H1 (cell line): Measurements from ENCODE around the gene HAND1.

Experiments used
- SIRT6 ChIP-seq: IDR thresholded peaks from one replicate; pipeline ENCODE4 v1.7.1; 2012; ENCODE audit warnings: low read length, inconsistent platforms
- TF ChIP-seq, protein P1 (sequence below): fragments of 300-600 bp; sonication (generic); IDR thresholded peaks from 2 replicates; pipeline ENCODE4 v1.7.1; 2012; ENCODE audit warnings: low read length, moderate library complexity, mild to moderate bottlenecking, inconsistent platforms; ENCODE audit not compliant: insufficient replicate concordance

GRCh38 chr5:154466671-154467070, 11.4 kb downstream of the HAND1 start:
- no peak for TF ChIP-seq SIRT6
- TF ChIP-seq, protein P1, sequence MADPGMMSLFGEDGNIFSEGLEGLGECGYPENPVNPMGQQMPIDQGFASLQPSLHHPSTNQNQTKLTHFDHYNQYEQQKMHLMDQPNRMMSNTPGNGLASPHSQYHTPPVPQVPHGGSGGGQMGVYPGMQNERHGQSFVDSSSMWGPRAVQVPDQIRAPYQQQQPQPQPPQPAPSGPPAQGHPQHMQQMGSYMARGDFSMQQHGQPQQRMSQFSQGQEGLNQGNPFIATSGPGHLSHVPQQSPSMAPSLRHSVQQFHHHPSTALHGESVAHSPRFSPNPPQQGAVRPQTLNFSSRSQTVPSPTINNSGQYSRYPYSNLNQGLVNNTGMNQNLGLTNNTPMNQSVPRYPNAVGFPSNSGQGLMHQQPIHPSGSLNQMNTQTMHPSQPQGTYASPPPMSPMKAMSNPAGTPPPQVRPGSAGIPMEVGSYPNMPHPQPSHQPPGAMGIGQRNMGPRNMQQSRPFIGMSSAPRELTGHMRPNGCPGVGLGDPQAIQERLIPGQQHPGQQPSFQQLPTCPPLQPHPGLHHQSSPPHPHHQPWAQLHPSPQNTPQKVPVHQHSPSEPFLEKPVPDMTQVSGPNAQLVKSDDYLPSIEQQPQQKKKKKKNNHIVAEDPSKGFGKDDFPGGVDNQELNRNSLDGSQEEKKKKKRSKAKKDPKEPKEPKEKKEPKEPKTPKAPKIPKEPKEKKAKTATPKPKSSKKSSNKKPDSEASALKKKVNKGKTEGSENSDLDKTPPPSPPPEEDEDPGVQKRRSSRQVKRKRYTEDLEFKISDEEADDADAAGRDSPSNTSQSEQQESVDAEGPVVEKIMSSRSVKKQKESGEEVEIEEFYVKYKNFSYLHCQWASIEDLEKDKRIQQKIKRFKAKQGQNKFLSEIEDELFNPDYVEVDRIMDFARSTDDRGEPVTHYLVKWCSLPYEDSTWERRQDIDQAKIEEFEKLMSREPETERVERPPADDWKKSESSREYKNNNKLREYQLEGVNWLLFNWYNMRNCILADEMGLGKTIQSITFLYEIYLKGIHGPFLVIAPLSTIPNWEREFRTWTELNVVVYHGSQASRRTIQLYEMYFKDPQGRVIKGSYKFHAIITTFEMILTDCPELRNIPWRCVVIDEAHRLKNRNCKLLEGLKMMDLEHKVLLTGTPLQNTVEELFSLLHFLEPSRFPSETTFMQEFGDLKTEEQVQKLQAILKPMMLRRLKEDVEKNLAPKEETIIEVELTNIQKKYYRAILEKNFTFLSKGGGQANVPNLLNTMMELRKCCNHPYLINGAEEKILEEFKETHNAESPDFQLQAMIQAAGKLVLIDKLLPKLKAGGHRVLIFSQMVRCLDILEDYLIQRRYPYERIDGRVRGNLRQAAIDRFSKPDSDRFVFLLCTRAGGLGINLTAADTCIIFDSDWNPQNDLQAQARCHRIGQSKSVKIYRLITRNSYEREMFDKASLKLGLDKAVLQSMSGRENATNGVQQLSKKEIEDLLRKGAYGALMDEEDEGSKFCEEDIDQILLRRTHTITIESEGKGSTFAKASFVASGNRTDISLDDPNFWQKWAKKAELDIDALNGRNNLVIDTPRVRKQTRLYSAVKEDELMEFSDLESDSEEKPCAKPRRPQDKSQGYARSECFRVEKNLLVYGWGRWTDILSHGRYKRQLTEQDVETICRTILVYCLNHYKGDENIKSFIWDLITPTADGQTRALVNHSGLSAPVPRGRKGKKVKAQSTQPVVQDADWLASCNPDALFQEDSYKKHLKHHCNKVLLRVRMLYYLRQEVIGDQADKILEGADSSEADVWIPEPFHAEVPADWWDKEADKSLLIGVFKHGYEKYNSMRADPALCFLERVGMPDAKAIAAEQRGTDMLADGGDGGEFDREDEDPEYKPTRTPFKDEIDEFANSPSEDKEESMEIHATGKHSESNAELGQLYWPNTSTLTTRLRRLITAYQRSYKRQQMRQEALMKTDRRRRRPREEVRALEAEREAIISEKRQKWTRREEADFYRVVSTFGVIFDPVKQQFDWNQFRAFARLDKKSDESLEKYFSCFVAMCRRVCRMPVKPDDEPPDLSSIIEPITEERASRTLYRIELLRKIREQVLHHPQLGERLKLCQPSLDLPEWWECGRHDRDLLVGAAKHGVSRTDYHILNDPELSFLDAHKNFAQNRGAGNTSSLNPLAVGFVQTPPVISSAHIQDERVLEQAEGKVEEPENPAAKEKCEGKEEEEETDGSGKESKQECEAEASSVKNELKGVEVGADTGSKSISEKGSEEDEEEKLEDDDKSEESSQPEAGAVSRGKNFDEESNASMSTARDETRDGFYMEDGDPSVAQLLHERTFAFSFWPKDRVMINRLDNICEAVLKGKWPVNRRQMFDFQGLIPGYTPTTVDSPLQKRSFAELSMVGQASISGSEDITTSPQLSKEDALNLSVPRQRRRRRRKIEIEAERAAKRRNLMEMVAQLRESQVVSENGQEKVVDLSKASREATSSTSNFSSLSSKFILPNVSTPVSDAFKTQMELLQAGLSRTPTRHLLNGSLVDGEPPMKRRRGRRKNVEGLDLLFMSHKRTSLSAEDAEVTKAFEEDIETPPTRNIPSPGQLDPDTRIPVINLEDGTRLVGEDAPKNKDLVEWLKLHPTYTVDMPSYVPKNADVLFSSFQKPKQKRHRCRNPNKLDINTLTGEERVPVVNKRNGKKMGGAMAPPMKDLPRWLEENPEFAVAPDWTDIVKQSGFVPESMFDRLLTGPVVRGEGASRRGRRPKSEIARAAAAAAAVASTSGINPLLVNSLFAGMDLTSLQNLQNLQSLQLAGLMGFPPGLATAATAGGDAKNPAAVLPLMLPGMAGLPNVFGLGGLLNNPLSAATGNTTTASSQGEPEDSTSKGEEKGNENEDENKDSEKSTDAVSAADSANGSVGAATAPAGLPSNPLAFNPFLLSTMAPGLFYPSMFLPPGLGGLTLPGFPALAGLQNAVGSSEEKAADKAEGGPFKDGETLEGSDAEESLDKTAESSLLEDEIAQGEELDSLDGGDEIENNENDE, result no peak
